CD4-positive, alpha-beta T cell treated with Interleukin-4 for 1 hour (primary cell): ENCODE results near the gene CDK2.

Experiments used
- DNase-seq, 2 donors: peaks; one replicate each; pipeline ENCODE4 v3.0.0-alpha.2; 2020 to 2022

Gene CDK2

DNA sequence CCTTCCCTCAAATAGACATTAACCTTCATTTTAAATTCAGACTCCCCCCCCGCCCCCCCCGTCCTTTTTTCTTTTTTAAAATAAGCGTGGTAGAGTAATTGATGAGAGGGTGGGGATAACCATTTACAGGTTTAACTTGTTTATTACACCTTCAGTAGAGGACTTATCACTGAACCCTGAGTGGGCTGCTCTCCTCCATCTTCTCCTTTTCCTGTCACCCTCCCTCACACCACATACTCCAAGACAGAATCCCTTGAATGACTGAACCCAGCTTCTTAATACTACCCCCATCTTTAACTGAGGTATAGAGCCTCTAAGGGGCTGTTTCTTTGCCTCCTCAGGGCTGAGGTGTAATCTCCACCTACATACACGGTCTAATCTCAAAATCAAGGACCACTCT is 50.6 kb downstream of the CDK2 start:
- no peak for DNase-seq

DNA sequence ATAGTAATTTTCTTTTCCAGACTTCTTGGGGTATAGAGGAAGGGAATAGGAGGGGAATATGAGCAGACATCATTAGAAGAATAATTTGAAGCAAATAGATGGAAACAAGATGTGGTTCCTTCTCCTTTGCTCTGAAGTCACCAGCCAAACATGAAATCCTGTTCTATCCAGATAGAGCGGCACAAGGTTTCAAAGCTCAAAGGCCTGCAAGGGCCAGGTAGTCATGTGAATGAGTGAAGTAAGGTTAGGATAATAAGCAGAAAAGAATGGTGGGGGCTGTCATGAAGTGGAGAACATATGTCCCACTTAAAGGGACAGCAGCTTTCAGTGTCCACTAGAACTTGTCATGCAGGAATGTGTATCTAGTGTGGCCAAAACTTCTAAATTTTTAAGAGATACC is 51.7 kb downstream of the CDK2 start:
- no peak for DNase-seq

DNA sequence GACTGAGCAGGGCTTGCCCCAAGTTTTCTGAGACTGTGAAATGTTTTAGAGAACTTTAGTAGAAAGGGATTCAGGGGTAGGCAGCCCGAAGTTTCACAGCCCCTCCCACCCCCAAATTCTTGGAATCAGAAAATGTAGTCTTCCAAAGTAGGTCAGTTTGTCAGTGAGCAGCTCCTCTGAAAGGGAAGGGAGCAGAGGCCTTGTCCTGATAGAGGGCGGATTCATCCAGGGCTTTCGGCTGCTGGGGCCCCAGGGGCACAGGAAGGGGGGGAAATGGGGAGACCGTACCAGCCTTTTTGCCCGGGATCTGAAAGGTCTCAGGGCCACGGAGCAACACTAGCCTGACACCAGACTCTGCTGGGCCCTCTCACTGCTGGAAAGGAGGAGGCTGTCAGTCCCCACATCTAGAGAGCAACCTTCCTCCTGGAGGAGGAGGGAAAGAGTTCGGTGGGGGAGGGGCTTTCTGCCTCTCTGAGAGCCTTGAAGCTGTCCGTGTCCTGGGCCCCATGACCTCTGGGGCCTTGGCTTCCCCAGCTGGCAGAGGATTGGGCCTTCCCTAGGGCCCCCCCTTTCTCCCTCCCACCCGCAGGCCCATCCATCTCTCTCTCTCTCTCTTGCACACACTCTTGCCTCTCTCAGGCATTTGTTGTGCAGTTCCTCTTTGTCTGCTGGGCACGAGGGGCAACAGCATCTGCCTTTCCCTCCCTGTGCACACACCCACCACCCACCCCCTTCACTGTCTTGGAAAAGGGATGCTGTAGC is 54.0 kb downstream of the CDK2 start, which contains the start of gene IKZF4:
IKZF4 (plus strand) TSS at position 621 of the 762 bp plus-strand sequence. CDS start 451 bp downstream, outside the sequence.
- DNase-seq = peak in 1 of 2 donors; percentile 21

DNA sequence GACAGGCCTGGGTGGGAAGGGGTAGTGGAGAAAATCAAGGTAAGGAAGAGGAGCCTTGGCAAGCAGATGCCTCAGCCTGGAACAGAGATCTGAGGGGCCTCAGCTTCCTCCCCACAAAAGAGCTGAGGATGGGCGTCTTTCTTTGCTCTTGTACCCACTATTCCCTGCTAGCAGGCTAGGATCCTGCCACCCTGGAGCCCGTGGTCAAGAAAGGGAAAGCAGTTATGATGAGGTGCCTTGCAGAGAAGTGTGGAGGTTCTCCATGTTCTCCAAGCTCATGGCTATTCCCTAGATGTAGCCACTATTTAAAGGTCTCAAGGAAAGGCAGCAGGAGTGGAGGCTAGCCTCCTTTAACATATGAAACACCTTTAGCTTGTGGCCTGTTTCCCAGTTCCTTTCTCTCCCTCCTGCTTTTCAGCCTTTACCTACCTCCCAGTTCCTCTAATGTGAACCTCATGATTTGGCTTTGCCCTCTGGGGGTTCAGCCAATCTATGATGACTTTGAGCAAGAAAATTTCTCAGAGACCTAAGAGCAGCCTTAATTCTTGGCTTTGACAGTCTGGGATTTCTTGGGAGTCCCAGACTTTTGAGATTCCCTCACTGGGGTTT is 55.4 kb downstream of the CDK2 start:
- DNase-seq = no peak
